ENCODE data around the gene HNRNPA0. TPM values are rescaled to one million over a fixed set of nuclear protein-coding genes. Genes with fewer than 3 reads are reported as not detected.
A peak's percentile ranks its signal among the peaks of the same experiment; 100 is the strongest.

The HNRNPA0 gene
- total and polyA plus RNA-seq, 9 of the 15 experiments (the other 6 are each of a cell fraction or from before 2014, with no cell fraction given): 5.0 to 33.3 (median 10.7) TPM

DNA sequence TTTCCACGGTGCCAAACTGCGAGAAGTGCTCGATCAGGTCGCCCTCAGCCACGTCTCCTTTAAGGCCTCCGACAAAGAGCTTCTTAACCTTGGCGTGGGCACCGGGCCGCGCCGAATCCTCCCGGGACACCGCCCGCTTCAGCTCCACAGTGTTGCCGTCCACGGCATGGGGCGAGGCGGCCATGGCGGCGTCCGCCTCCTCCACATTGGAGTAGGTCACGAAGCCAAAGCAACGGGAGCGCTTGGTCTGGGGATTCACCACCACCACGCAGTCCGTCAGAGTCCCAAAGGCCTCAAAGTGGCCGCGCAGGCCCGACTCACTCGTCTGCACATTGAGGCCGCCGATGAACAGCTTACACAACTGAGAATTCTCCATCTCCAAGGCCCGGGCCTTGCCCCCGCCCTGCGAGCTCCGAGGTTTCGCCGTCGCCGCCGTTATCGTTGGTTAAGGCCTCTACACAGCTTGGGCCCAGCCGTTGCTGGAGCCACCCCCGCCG lies 424 bp downstream of the HNRNPA0 start (continued):
- TF ChIP-seq, protein P1, sequence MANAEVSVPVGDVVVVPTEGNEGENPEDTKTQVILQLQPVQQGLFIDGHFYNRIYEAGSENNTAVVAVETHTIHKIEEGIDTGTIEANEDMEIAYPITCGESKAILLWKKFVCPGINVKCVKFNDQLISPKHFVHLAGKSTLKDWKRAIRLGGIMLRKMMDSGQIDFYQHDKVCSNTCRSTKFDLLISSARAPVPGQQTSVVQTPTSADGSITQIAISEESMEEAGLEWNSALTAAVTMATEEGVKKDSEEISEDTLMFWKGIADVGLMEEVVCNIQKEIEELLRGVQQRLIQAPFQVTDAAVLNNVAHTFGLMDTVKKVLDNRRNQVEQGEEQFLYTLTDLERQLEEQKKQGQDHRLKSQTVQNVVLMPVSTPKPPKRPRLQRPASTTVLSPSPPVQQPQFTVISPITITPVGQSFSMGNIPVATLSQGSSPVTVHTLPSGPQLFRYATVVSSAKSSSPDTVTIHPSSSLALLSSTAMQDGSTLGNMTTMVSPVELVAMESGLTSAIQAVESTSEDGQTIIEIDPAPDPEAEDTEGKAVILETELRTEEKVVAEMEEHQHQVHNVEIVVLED (CRISPR knock-in tag; IDR thresholded peaks at IDR 0.05): no peak
- TF ChIP-seq, protein P2, sequence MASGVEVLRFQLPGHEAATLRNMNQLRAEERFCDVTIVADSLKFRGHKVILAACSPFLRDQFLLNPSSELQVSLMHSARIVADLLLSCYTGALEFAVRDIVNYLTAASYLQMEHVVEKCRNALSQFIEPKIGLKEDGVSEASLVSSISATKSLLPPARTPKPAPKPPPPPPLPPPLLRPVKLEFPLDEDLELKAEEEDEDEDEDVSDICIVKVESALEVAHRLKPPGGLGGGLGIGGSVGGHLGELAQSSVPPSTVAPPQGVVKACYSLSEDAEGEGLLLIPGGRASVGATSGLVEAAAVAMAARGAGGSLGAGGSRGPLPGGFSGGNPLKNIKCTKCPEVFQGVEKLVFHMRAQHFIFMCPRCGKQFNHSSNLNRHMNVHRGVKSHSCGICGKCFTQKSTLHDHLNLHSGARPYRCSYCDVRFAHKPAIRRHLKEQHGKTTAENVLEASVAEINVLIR (CRISPR knock-in tag; IDR thresholded peaks at IDR 0.05): no peak
- TF ChIP-seq POLR2G (IDR thresholded peaks at IDR 0.05; ENCODE audit: low read depth, low read length): no peak
- TF ChIP-seq, protein P3, sequence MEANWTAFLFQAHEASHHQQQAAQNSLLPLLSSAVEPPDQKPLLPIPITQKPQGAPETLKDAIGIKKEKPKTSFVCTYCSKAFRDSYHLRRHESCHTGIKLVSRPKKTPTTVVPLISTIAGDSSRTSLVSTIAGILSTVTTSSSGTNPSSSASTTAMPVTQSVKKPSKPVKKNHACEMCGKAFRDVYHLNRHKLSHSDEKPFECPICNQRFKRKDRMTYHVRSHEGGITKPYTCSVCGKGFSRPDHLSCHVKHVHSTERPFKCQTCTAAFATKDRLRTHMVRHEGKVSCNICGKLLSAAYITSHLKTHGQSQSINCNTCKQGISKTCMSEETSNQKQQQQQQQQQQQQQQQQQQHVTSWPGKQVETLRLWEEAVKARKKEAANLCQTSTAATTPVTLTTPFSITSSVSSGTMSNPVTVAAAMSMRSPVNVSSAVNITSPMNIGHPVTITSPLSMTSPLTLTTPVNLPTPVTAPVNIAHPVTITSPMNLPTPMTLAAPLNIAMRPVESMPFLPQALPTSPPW (CRISPR knock-in tag; IDR thresholded peaks at IDR 0.05): no peak
- TF ChIP-seq HNRNPK (IDR thresholded peaks at IDR 0.05; ENCODE audit: low read depth, low read length, poor library complexity, severe bottlenecking): no peak
- no peak for TF ChIP-seq NR1H2 (CRISPR knock-in tag; IDR thresholded peaks at IDR 0.05)
- TF ChIP-seq, protein P4, sequence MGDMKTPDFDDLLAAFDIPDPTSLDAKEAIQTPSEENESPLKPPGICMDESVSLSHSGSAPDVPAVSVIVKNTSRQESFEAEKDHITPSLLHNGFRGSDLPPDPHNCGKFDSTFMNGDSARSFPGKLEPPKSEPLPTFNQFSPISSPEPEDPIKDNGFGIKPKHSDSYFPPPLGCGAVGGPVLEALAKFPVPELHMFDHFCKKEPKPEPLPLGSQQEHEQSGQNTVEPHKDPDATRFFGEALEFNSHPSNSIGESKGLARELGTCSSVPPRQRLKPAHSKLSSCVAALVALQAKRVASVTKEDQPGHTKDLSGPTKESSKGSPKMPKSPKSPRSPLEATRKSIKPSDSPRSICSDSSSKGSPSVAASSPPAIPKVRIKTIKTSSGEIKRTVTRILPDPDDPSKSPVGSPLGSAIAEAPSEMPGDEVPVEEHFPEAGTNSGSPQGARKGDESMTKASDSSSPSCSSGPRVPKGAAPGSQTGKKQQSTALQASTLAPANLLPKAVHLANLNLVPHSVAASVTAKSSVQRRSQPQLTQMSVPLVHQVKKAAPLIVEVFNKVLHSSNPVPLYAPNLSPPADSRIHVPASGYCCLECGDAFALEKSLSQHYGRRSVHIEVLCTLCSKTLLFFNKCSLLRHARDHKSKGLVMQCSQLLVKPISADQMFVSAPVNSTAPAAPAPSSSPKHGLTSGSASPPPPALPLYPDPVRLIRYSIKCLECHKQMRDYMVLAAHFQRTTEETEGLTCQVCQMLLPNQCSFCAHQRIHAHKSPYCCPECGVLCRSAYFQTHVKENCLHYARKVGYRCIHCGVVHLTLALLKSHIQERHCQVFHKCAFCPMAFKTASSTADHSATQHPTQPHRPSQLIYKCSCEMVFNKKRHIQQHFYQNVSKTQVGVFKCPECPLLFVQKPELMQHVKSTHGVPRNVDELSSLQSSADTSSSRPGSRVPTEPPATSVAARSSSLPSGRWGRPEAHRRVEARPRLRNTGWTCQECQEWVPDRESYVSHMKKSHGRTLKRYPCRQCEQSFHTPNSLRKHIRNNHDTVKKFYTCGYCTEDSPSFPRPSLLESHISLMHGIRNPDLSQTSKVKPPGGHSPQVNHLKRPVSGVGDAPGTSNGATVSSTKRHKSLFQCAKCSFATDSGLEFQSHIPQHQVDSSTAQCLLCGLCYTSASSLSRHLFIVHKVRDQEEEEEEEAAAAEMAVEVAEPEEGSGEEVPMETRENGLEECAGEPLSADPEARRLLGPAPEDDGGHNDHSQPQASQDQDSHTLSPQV (IDR thresholded peaks at IDR 0.05): 0 out of 2 replicates have a peak, but pooled peaks have one; percentile 3
- TF ChIP-seq ATF1 (CRISPR knock-in tag; IDR thresholded peaks at IDR 0.05): no peak
- TF ChIP-seq ATF1 (tag; IDR thresholded peaks at IDR 0.05): no peak
- no peak for TF ChIP-seq SP1 (CRISPR knock-in tag; IDR thresholded peaks at IDR 0.05)
- no peak for TF ChIP-seq NCOR1 (IDR thresholded peaks at IDR 0.05)
- 0 out of 2 replicates have a peak, but pooled peaks have one; percentile 16 for TF ChIP-seq OTX1 (CRISPR knock-in tag; IDR thresholded peaks at IDR 0.05)
- TF ChIP-seq ZC3H4 (CRISPR knock-in tag; IDR thresholded peaks at IDR 0.05; ENCODE audit: borderline replicate concordance): no peak
- TF ChIP-seq ELF4 (CRISPR knock-in tag; IDR thresholded peaks at IDR 0.05): no peak
- TF ChIP-seq BRCA1 (IDR thresholded peaks at IDR 0.05): no peak
- peak; percentile 58; the same call in 1 of the 2 replicates for TF ChIP-seq BRCA1 (CRISPR knock-in tag; IDR thresholded peaks at IDR 0.05)
- no peak for TF ChIP-seq MEIS2 (IDR thresholded peaks at IDR 0.05; ENCODE audit: partially characterized antibody)
- TF ChIP-seq DDX20 (tag; IDR thresholded peaks at IDR 0.05; ENCODE audit: low read depth): no peak
- TF ChIP-seq, protein P5, sequence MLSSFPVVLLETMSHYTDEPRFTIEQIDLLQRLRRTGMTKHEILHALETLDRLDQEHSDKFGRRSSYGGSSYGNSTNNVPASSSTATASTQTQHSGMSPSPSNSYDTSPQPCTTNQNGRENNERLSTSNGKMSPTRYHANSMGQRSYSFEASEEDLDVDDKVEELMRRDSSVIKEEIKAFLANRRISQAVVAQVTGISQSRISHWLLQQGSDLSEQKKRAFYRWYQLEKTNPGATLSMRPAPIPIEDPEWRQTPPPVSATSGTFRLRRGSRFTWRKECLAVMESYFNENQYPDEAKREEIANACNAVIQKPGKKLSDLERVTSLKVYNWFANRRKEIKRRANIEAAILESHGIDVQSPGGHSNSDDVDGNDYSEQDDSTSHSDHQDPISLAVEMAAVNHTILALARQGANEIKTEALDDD (IDR thresholded peaks at IDR 0.05): no peak
- no peak for TF ChIP-seq STAT5B (CRISPR knock-in tag; IDR thresholded peaks at IDR 0.05)
- no peak for TF ChIP-seq NR2C1 (IDR thresholded peaks at IDR 0.05)
- no peak for TF ChIP-seq NR2C1 (tag; IDR thresholded peaks at IDR 0.05)

Measured in K562 (cell line).